Adipocyte (in vitro differentiated cells): Measurements from ENCODE around the gene LRRC75B.
"Not testable (repeated sequence)": the region's sequence is repeated elsewhere in the genome, so short reads cannot be mapped to it uniquely, and the experiment has no call there.

Source experiments
- DNase-seq: peaks from one replicate; pipeline ENCODE4 v3.0.0-alpha.2; 2015; ENCODE audit warnings: low read depth
- H3K27me3 ChIP-seq: replicated peaks from 2 replicates; pipeline ENCODE4 v1.7.0; 2013; ENCODE audit warnings: mild to moderate bottlenecking, low read length, moderate library complexity; ENCODE audit not compliant: control insufficient read depth, insufficient read depth
- H3K36me3 ChIP-seq: 2 replicates; pipeline ENCODE4 v1.7.0; 2013; ENCODE audit warnings: low read length, mild to moderate bottlenecking, moderate library complexity; ENCODE audit not compliant: control insufficient read depth, insufficient read depth, severe bottlenecking
- H3K4me1 ChIP-seq: 2 replicates; pipeline ENCODE4 v1.7.0; 2013; ENCODE audit warnings: mild to moderate bottlenecking, low read length, moderate library complexity; ENCODE audit not compliant: control insufficient read depth, insufficient read depth
- H3K4me3 ChIP-seq: 2 replicates; pipeline ENCODE4 v1.7.0; 2013; ENCODE audit warnings: mild to moderate bottlenecking, low read length, moderate library complexity
- H3K9ac ChIP-seq: 2 replicates; pipeline ENCODE4 v1.7.0; 2013; ENCODE audit warnings: mild to moderate bottlenecking, low read length, moderate library complexity
- H3K9me3 ChIP-seq: 2 replicates; pipeline ENCODE4 v1.7.0; 2013; ENCODE audit warnings: mild to moderate bottlenecking, low read length, moderate library complexity; ENCODE audit not compliant: control insufficient read depth

Gene LRRC75B, protein sequence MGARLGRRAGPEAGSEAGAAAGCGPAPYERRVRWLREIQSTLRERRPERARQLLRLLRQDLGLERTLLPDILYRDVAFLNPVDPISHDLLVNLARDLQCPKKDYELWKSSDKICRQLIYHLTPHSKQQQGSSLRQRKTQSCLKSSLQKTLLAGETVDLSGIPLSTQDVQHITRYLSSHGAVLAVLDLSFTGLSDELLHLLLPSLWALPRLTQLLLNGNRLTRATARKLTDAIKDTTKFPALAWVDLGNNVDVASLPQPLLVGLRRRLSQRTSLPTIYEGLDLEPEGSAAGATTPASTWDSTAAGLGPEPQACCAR

DNA sequence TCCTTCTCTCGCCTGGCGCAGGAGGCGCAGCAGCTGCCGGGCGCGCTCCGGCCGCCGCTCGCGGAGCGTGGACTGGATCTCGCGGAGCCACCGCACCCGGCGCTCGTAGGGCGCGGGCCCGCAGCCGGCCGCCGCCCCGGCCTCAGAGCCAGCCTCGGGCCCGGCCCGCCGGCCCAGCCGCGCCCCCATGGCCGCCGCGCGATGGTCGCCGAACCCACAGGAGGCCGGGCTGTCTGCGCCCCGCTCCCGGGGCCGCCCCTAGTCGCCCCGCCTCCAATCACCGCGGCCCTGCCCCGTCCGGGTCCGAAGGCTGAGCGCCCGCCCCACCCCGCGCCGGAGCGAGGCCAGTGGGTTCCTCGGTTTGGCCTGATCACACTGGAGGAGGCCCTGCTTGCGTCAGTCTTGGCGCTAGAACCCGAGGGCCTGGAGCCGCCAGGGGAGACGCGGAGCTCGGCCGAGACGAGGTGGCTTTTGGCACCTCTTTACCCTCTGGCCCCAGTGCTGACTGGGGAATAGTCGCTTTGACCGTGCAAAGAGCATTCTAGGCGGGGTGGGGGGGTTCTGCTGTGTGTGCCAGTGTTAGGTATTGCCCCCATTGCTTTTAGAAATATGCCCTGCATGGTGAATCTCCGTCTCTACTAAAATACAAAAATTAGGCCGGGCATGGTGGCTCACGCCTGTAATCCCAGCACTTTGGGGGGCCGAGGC, at the start of gene LRRC75B:
TSS of gene LRRC75B (minus strand) at position 223 of the 708 bp plus-strand sequence. CDS start at position 189, 34 bp downstream.
- Histone ChIP-seq H3K9me3 (no peaks in the 10 kb centered on the region), H3K27me3 (no peaks in the 10 kb centered on the region), H3K4me3 (peak within 1 kb of the TSS; percentile 80), H3K4me1 (peaks cover 3% of the 10 kb centered on the region), H3K36me3 (peaks cover 2% of the 10 kb centered on the region), H3K9ac (peak within 1 kb of the TSS; percentile 75)
- DNase-seq = peak; percentile 91

DNA sequence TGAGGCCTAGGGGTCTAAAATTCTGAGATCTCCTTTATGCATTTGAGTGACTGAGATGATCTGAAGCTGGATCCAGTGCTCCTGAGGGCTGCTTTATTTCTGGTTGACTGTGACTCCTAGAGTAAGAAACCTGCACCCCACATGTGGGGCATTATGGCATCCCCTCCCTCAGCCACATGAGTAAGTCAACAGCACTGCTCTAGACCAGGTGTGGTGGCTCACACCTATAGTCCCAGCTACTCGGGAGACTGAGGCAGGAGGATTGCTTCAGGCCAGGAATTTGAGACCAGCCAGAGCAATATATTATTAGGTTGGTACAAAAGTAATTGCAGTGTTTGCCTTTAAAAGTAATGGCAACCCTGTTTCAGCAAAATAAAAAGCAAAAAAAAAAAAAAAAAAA, 49.4 kb upstream of the LRRC75B start:
- H3K27me3 ChIP-seq, H3K36me3 ChIP-seq, DNase-seq, H3K9me3 ChIP-seq, H3K4me1 ChIP-seq, H3K4me3 ChIP-seq, H3K9ac ChIP-seq: not testable (repeated sequence)

DNA sequence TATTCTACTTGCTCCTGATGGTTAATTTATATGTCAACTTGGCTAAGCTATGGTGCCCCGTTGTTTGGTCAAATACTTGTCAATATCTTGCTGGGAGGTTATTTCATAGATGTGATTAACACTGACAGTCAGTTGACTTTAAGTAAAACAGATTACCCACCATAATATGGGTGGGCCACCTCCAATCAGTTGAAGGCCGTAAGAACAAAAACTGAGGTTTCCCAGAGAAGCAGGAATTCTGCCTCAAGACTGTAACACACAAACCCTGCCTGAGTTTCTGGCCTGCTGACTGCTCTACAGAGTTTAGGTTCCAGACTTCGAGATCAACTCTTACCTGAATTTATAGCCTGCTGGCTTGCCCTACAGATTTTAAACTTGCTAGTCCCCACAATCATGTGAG, 43.6 kb upstream of the LRRC75B start:
- H3K27me3 ChIP-seq, H3K36me3 ChIP-seq, H3K9ac ChIP-seq, DNase-seq, H3K4me3 ChIP-seq, H3K9me3 ChIP-seq, H3K4me1 ChIP-seq: not testable (repeated sequence)

DNA sequence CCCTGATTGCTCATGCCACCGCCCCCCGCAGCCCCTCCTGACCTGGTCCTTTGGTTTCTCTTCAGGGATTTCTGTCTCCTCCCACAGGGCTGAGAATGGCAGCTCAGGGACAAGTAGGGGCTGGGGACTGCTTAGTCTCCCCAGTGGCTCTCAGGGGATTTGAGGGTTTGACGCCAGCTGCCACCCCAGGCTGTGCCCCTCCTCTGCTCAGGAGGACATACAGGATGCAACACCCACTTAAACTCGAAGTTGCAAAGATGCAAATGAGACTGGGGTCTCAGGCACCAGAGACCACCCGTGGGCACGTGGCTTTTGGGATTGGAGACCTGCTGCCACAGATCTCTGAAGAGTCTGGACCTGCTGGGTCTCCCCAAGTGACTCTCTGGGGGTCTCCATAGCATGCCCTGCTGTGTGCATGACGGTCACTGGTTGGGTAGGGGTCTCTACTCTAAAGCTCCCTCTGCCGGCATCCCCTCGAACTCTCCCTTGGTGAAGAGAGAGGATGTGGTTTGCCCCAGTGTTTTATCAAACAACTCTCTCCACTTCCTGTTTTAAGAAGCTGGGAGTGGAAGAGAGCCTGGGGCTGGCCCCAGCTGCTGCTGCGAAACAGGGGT, 42.0 kb upstream of the LRRC75B start:
- not testable (repeated sequence) for H3K36me3 ChIP-seq, H3K9ac ChIP-seq, H3K4me3 ChIP-seq, H3K4me1 ChIP-seq, H3K27me3 ChIP-seq, DNase-seq, H3K9me3 ChIP-seq

DNA sequence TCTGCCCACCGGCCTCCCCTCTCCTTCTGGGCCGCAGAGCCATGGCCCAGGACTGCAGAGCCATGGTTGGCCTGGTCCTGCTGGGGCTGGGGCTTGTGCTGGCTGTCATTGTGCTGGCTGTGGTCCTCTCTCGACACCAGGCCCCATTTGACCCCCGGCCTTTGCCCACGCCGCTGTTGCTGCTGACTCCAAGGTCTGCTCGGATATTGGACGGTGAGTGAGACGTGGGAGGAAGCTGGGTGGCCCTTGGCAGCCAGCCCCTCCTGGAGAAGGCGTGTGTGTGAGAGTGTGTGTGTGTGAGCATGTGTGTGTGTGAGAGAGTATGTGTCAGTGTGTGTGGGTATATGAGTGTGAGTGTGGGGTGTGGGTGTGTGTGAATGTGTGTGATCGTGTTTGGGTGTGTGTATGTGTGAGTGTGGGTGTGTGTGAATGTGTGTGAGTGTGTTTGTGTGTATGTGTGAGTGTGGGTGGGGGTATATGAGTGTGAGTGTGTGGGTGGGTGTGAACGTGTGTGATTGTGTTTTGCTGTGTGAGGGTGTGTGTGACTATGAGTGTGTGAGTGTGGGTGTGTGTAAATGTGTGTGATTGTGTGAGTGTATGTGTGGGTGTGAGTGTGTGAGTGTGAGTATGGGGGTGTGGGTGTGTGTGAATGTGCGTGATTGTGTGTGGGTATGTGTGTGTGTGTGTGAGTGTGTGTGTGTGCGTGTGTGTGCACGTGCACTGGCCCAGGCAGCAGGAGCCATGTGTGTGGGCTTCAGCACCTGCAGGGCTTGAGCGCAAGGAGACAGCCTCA, 40.6 kb upstream of the LRRC75B start:
- not testable (repeated sequence) for H3K4me1 ChIP-seq, H3K27me3 ChIP-seq, H3K9ac ChIP-seq, H3K4me3 ChIP-seq, DNase-seq, H3K9me3 ChIP-seq, H3K36me3 ChIP-seq

DNA sequence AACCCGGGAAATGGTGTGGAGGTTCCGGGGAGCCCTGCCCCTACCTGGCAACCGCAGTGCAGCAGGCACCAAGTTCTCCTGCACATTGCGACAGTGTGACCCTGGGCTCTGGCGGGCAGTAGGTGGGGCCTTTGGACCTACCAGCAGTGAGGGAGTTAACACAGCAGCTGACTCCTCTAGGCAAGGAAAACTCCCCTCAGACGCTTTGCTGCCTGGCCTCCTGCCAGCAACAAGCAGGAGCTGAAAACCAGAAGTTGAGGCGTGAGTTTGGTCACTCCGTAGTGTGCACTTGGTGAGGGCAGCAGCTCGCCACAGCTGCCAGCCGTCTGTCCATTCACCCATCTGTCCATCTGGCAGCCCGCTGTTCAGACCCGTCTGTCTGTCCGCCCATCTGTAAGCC, 39.8 kb upstream of the LRRC75B start:
- not testable (repeated sequence) for H3K36me3 ChIP-seq, H3K4me1 ChIP-seq, H3K9ac ChIP-seq, DNase-seq, H3K9me3 ChIP-seq, H3K27me3 ChIP-seq, H3K4me3 ChIP-seq

DNA sequence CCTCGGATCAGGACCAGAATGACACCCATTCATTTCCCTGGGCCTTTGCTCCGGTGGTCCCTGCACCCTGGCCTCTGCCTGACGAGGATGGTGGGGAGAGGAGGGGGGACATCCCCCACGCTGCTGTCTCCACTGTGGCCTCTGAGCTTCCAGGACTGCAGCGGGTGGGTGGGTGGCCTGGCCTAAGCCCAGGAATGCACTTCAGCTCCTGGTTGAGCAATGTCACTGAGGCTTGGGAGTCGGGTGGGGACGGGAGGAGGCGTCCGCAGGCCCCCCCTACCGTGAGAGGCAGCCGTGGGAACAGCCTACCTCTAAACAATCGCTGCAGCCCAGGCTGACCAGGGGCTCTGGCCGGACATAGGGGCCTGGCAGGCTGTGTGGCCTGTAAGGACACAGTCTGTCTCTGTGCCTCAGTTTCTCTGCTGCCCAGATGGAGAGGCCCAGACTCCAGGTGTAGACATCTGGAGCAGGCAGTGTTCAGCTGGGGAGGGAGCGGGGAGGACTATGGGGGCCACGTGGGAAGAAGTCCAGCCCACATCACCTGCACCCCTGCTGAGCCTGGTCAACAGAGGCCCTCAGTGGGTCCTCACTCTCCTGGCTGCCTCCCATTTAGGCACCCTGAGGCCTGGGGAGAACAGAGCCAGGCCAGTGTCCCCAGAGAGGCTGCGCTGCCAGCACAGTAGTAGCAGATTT, 38.7 kb upstream of the LRRC75B start:
- H3K9me3 ChIP-seq, H3K4me1 ChIP-seq, H3K36me3 ChIP-seq, H3K9ac ChIP-seq, H3K27me3 ChIP-seq, H3K4me3 ChIP-seq: not testable (repeated sequence)
- peak; percentile 14 for DNase-seq

DNA sequence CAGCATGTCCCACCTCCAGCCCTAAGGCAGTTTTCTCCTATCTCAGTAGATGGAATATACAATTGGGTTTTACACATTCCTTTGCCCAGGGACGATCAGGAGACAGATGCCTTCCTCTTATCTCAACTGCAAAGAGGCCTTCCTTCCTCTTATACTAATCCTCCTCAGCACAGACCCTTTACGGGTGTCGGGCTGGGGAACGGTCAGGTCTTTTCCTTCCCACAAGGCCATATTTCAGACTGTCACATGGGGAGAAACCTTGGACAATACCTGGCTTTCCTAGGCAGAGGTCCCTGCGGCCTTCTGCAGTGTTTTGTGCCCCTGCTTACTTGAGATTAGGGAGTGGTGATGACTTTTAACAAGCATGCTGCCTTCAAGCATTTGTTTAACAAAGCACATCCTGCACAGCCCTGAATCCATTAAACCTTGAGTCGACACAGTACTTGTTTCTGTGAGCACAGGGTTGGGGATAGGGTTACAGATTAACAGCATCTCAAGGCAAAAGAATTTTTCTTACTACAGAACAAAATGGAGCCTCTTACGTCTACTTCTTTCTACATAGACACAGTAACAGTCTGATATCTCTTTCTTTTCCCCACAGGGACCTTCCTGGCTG, 38.0 kb upstream of the LRRC75B start:
- not testable (repeated sequence) for H3K9ac ChIP-seq, H3K9me3 ChIP-seq, DNase-seq, H3K4me1 ChIP-seq, H3K36me3 ChIP-seq, H3K4me3 ChIP-seq, H3K27me3 ChIP-seq

DNA sequence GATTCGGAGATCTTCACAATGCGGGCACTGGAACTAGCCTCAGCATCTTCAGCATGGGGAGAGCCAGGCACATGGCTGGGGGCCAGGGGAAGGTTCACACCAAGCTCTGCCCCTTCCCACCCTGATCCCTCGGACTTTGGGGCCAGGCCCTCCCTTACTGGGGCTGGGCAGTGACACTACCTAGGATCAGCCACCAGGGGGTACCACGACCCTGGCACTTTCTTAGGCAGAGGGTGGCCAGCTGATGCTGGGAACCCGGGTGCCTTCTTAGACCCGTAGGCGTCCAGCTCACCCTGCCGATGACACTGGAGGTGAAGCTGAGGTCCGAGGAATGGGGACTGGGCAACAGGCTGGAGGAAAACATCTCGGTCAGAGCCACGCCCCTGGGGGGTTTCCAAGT, 36.2 kb upstream of the LRRC75B start:
- peak; percentile 5 for DNase-seq
- H3K9ac ChIP-seq, H3K4me1 ChIP-seq, H3K27me3 ChIP-seq, H3K4me3 ChIP-seq, H3K36me3 ChIP-seq, H3K9me3 ChIP-seq: not testable (repeated sequence)

DNA sequence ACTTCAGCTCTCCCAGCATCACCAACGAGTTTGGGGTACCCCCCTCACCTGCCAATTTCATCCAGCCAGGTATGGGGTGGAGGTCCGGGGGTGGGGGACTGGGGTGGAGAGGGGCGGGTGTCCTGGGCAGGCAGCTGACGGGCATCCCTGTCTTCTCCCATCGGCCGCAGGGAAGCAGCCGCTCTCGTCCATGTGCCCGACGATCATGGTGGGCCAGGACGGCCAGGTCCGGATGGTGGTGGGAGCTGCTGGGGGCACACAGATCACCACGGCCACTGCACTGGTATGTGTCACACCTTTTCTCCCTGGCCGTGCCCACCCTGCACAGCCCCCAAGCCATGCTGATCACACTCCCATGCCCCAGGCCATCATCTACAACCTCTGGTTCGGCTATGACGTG, 35.0 kb upstream of the LRRC75B start:
- not testable (repeated sequence) for H3K9me3 ChIP-seq, H3K27me3 ChIP-seq, DNase-seq, H3K4me3 ChIP-seq, H3K4me1 ChIP-seq, H3K36me3 ChIP-seq, H3K9ac ChIP-seq
